Stimulated activated CD4-positive, alpha-beta T cell treated with anti-CD3 and anti-CD28 coated beads, Interleukin-2, amount 100 ng/mL, for 48 hours (primary cell): Measurements from ENCODE around the gene MYNN.

Experiments
- DNase-seq, 2 donors: peaks; one replicate each; pipeline ENCODE4 v3.0.0-alpha.2; 2020

Gene MYNN

GRCh38 chr3:169836078-169836941 is 63.1 kb downstream of the MYNN start:
- no peak for DNase-seq

- no peak for DNase-seq
These were observed 63.7 kb downstream of the MYNN start for GRCh38 chr3:169836942-169837275.

DNA sequence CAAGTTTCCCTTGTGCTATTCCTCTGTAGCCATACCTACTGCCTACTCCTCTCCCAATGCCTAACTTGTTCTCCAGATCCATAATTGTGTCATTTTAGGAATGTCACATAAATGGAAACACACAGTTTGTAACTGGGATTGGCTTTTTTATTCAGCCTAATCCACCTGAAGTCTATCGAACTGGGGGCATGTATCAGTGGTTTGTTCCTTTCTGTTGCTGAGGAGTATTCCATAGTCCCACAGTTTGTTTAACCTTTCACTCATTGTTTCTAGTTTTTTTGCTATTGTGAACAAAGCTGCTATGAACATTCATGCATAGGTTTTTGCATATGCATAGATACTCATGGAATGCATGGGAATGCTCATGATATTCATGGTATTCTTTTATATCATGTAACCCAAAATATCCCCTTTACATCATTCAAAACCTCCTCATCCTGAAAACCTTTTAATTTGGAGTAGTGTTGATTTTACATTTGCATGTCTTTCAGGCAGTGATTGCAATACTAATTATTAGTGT is 65.4 kb downstream of the MYNN start:
- DNase-seq: no peak
